Right lobe of liver (tissue), 6 donors: ENCODE results near the gene LSM14A. TPM values are rescaled to one million over a fixed set of nuclear protein-coding genes. Genes with fewer than 3 reads are reported as not detected.
"Not testable (repeated sequence)": the region's sequence is repeated elsewhere in the genome, so short reads cannot be mapped to it uniquely, and the experiment has no call there.

Source experiments
- ATAC-seq, 4 donors: fragments of 200-7000 bp; cut with Tn5 transposase; one replicate each; pipeline ENCODE4 v1.9.1; 2020; ENCODE audit warnings: mild to moderate bottlenecking in 4 of 4, moderate library complexity in 4 of 4
- DNase-seq, 3 donors: peaks; one replicate each; pipeline ENCODE4 v3.0.0-alpha.2; 2020
- H3K27ac ChIP-seq, 3 donors: fragments of 200-600 bp; one replicate each; pipeline ENCODE4 v1.8.0; 2022
- H3K27me3 ChIP-seq, 2 donors: fragments of 200-600 bp; one replicate each; pipeline ENCODE4 v1.8.0; 2022
- H3K36me3 ChIP-seq, 4 donors: fragments of 200-600 bp; sonication (generic) in 1 of 4; one replicate each; pipeline versions ENCODE4 v1.5.1 to v1.8.0; 2017 to 2022; ENCODE audit warnings: control low read depth in 1 of 4
- H3K4me1 ChIP-seq, 4 donors: fragments of 200-600 bp; sonication (generic) in 1 of 4; one replicate each; pipeline versions ENCODE4 v1.5.1 to v1.8.0; 2017 to 2022; ENCODE audit warnings: control low read depth in 1 of 4
- H3K4me3 ChIP-seq, 3 donors: fragments of 200-600 bp; one replicate each; pipeline ENCODE4 v1.8.0; 2022
- H3K9me3 ChIP-seq, 4 donors: fragments of 200-600 bp; sonication (generic) in 1 of 4; one replicate each; pipeline versions ENCODE4 v1.5.1 to v1.8.0; 2017 to 2022; ENCODE audit warnings: control low read depth in 1 of 4
- POLR2A ChIP-seq: fragments of 450-650 bp; IDR thresholded peaks from one replicate; pipeline ENCODE4 v1.6.1; 2017; ENCODE audit warnings: antibody characterized with exemption, mild to moderate bottlenecking
- WGBS: methylation state at CpG from one replicate; pipeline ENCODE4 v1.1.6; 2018; ENCODE audit warnings: low coverage, low lambda C conversion rate; ENCODE audit not compliant: insufficient coverage; ENCODE audit errors: missing lambda C conversion rate; 5-methylcytosine and 5-hydroxymethylcytosine counted together
- intact Hi-C, 2 donors: fragments of 100-400 bp; cut with DNase I; formaldehyde crosslinking; loops; one replicate each; pipeline versions ENCODE4 v1.11.2 to v1.14.1; 2022
- total RNA-seq, 6 experiments: library from RNA; depleted of rRNA in 2 of 6; stranded (reverse); fragments of >200 nt in 2 of 6; fragmentation: NEBNext Ultra II Directional in 3 of 6; extraction: Animal tissue kit (Norgen Biotek cat#: 25700) in 3 of 6; gene quantifications; one replicate each; pipeline versions ENCODE4 v1.1.0 to v1.2.4, GENCODE V29; 2016 to 2023
- TF ChIP-seq, protein P1 (sequence below), 4 donors: fragments of 200-600 bp in 3 of 4; fragments of 450-650 bp in 1 of 4; IDR thresholded peaks; one replicate each; pipeline versions ENCODE4 v1.5.1 to v1.8.0; 2016 to 2022; ENCODE audit warnings: antibody characterized with exemption in 4 of 4, mild to moderate bottlenecking in 2 of 4
- donor health status: DM: no; HTN: yes; CAD: no.
- donor health status: DM: no; HTN: no; CAD: no.
- donor health status: DM: no; HTN: no; CAD: no.
- donor health status: DM: no; HTN: yes; CAD: no.
- donor health status: DM: no; HTN: yes; CAD: no.

The LSM14A gene
- total RNA-seq, 6 experiments from 2014 or later, result 32.1 to 61.9 (median 50.4) TPM

GRCh38 chr19:34128558-34129250, 43.6 kb upstream of the LSM14A start:
- H3K4me1 ChIP-seq, result no peaks in the 10 kb centered on the region
- intact Hi-C loops, result no loop called here
- H3K27ac ChIP-seq, result no peak overlapping the region
- 75% methylated on average over 6 of the region's 6 CpGs for WGBS
- no peaks in the 10 kb centered on the region for H3K9me3 ChIP-seq
- no peak for DNase-seq
- no peak overlapping the region for H3K4me3 ChIP-seq
- TF ChIP-seq, protein P1, sequence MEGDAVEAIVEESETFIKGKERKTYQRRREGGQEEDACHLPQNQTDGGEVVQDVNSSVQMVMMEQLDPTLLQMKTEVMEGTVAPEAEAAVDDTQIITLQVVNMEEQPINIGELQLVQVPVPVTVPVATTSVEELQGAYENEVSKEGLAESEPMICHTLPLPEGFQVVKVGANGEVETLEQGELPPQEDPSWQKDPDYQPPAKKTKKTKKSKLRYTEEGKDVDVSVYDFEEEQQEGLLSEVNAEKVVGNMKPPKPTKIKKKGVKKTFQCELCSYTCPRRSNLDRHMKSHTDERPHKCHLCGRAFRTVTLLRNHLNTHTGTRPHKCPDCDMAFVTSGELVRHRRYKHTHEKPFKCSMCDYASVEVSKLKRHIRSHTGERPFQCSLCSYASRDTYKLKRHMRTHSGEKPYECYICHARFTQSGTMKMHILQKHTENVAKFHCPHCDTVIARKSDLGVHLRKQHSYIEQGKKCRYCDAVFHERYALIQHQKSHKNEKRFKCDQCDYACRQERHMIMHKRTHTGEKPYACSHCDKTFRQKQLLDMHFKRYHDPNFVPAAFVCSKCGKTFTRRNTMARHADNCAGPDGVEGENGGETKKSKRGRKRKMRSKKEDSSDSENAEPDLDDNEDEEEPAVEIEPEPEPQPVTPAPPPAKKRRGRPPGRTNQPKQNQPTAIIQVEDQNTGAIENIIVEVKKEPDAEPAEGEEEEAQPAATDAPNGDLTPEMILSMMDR (IDR thresholded peaks at IDR 0.05), result no peak
- no peak for TF ChIP-seq POLR2A
- H3K36me3 ChIP-seq, result no peaks in the 10 kb centered on the region
- H3K27me3 ChIP-seq, result no peaks in the 10 kb centered on the region
- ATAC-seq, result no peak

DNA sequence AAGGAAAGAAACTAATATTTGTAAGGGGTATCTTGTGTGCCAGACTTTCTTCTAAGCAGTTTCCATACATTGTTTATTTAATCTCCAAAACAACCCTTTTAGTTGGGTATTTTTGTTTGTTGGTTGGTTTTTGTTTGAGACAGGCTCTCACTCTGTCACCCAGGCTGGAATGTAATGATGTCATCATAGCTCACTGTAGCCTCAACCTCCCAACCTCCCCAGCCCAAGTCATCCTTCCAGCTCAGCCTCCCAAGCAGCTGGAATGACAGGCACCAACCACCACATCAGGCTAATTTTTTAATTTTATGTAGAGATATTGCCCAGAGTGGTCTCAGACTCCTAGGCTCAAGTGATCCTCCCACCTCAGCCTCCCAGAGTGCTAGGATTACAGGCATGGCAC, 41.2 kb upstream of the LSM14A start:
- Histone ChIP-seq H3K36me3 (no peaks in the 10 kb centered on the region), H3K27me3 (no peaks in the 10 kb centered on the region), H3K4me1 (peaks cover 0 to 9% (median 0%) of the 10 kb centered on the region in 4 donors), H3K4me3 (no peak overlapping the region), H3K9me3 (no peaks in the 10 kb centered on the region), H3K27ac (no peak overlapping the region)
- TF ChIP-seq POLR2A, result no peak
- TF ChIP-seq, protein P1 (IDR thresholded peaks at IDR 0.05), result no peak
- ATAC-seq (no peak), DNase-seq (no peak)
- intact Hi-C loops, result no loop called here

GRCh38 chr19:34132145-34132544, 40.2 kb upstream of the LSM14A start:
- H3K9me3 ChIP-seq, H3K27me3 ChIP-seq, ATAC-seq, H3K36me3 ChIP-seq, H3K27ac ChIP-seq, H3K4me3 ChIP-seq, intact Hi-C loops, DNase-seq, H3K4me1 ChIP-seq: not testable (repeated sequence)
- no CpG with 5 or more reads among the region's 24 CpGs for WGBS

DNA sequence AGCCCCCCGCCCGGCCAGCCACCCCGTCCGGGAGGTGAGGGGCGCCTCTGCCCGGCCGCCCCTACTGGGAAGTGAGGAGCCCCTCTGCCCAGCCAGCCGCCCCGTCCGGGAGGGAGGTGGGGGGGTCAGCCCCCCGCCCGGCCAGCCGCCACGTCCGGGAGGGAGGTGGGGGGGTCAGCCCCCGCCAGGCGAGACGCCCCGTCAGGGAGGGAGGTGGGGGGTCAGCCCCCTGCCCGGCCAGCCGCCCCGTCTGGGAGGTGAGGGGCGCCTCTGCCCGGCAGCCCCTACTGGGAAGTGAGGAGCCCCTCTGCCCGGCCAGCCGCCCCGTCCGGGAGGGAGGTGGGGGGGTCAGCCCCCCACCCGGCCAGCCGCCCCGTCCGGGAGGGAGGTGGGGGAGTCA, 39.6 kb upstream of the LSM14A start:
- no CpG with 5 or more reads among the region's 32 CpGs for WGBS
- ATAC-seq, H3K27ac ChIP-seq, DNase-seq, H3K36me3 ChIP-seq, H3K4me3 ChIP-seq, H3K27me3 ChIP-seq, H3K9me3 ChIP-seq, intact Hi-C loops, H3K4me1 ChIP-seq: not testable (repeated sequence)

GRCh38 chr19:34134190-34135053, 37.9 kb upstream of the LSM14A start:
- TF ChIP-seq, protein P1 (IDR thresholded peaks at IDR 0.05), result no peak
- TF ChIP-seq POLR2A, result peak; percentile 92
- no peaks in the 10 kb centered on the region for H3K36me3 ChIP-seq
- H3K9me3 ChIP-seq, result no peaks in the 10 kb centered on the region
- H3K4me3 ChIP-seq, result peak overlapping the region; percentile 46 to 95 (median 78)
- peak; percentile 98 to 99 (median 99) for ATAC-seq
- H3K4me1 ChIP-seq, result peaks cover 0 to 9% (median 0%) of the 10 kb centered on the region in 4 donors
- whole genome bisulfite sequencing, result under 1% methylated on average over 40 of the region's 63 CpGs
- peak overlapping the region; percentile 70 to 87 (median 83) for H3K27ac ChIP-seq
- no peaks in the 10 kb centered on the region for H3K27me3 ChIP-seq
- peak; percentile 93 to 97 (median 95) for DNase-seq
- intact Hi-C loops, result no loop called here
